SU-DHL-6 (cell line): ENCODE measurements around the gene SAMSN1.

Experiments
- H2AFZ ChIP-seq: fragments of 200-600 bp; sonication (generic); 2 replicates; pipeline ENCODE4 v1.6.1; 2014; ENCODE audit warnings: low read depth, mild to moderate bottlenecking, moderate library complexity, mixed read lengths, antibody characterized with exemption, low read length; ENCODE audit not compliant: severe bottlenecking
- H3F3A ChIP-seq: fragments of 200-600 bp; shearing (Covaris generic); 2 replicates; pipeline ENCODE4 v1.6.0; 2016; ENCODE audit warnings: antibody characterized with exemption, mild to moderate bottlenecking; ENCODE audit not compliant: insufficient read depth
- H3K27ac ChIP-seq: fragments of 200-600 bp; sonication (generic); 2 replicates; pipeline ENCODE4 v1.5.1; 2016; ENCODE audit warnings: low read depth, mild to moderate bottlenecking, low read length, moderate library complexity, mixed read lengths
- H3K27me3 ChIP-seq: fragments of 200-600 bp; sonication (generic), shearing (Covaris generic); 2 replicates; pipeline ENCODE4 v1.6.0; 2014; ENCODE audit warnings: mild to moderate bottlenecking, low read length
- H3K36me3 ChIP-seq: fragments of 200-600 bp; sonication (generic); 2 replicates; pipeline ENCODE4 v1.6.1; 2014; ENCODE audit warnings: mild to moderate bottlenecking, low read length, mixed read lengths
- H3K4me2 ChIP-seq: fragments of 300-600, 200-600 bp; shearing (Covaris generic), sonication (generic); 2 replicates; pipeline ENCODE4 v1.6.0; 2014; ENCODE audit warnings: low read length, low read depth, mild to moderate bottlenecking; ENCODE audit not compliant: poor library complexity, severe bottlenecking
- H3K4me3 ChIP-seq: fragments of 200-600 bp; sonication (generic); 2 replicates; pipeline ENCODE4 v1.5.1; 2014; ENCODE audit warnings: antibody characterized with exemption, low read length, mild to moderate bottlenecking, mixed read lengths; ENCODE audit not compliant: insufficient read depth, poor library complexity, severe bottlenecking
- H3K79me2 ChIP-seq: fragments of 200-600 bp; sonication (generic); 2 replicates; pipeline ENCODE4 v1.6.1; 2014; ENCODE audit warnings: mild to moderate bottlenecking, low read length, moderate library complexity; ENCODE audit not compliant: insufficient read depth
- H3K9ac ChIP-seq: fragments of 200-600 bp; sonication (generic); 2 replicates; pipeline ENCODE4 v1.7.0; 2014; ENCODE audit warnings: mild to moderate bottlenecking, low read length
- H3K9me2 ChIP-seq: fragments of 200-600 bp; sonication (generic); replicated peaks from 2 replicates; pipeline ENCODE4 v1.6.1; 2014; ENCODE audit warnings: low read length; ENCODE audit not compliant: insufficient read depth
- H3K9me3 ChIP-seq: fragments of 200-600 bp; sonication (generic); 2 replicates; pipeline ENCODE4 v1.6.1; 2014; ENCODE audit warnings: low read length, mixed read lengths; ENCODE audit not compliant: insufficient read depth
- H4K20me1 ChIP-seq: fragments of 200-600 bp; sonication (generic); 2 replicates; pipeline ENCODE4 v1.6.1; 2014; ENCODE audit warnings: low read depth, mild to moderate bottlenecking, antibody characterized with exemption, low read length, moderate library complexity, mixed read lengths
- CTCF ChIP-seq: fragments of 200-600 bp; sonication (generic); IDR thresholded peaks from one replicate; pipeline ENCODE4 v1.5.1; 2017; ENCODE audit warnings: antibody characterized with exemption, mild to moderate bottlenecking, low read length, moderate library complexity; ENCODE audit not compliant: insufficient read depth, poor library complexity, severe bottlenecking
- EZH2phosphoT487 ChIP-seq: fragments of 200-600 bp; sonication (generic), shearing (Covaris generic); conservative IDR thresholded peaks from 2 replicates; pipeline ENCODE4 v1.6.1; 2018; ENCODE audit warnings: mild to moderate bottlenecking, antibody characterized with exemption, low read length, moderate library complexity, mixed read lengths

SAMSN1 gene

DNA sequence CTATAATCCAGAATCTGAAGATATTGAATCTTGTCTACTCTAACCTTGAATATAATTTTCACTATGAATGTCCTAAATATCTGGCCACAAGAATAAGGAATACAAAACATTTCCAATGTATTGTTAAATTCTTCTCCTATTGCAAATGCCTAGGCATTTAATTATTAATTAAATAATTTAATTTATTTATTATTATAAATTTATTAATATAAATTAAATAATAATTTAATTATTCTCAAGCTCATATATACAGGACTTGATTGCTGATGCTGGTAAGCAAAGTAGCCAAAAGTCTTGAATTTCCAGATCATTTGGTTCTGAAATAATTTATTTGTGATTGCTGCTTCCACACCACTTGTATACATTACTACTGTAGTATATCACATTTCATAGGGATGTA lies 71.1 kb downstream of the SAMSN1 start:
- no peak overlapping the region for H2AFZ ChIP-seq
- H3K4me2 ChIP-seq: no peak overlapping the region
- no peaks in the 10 kb centered on the region for H3K79me2 ChIP-seq
- no peak overlapping the region for H3K9ac ChIP-seq
- TF ChIP-seq EZH2phosphoT487: no peak
- no peak overlapping the region for H3K4me3 ChIP-seq
- H4K20me1 ChIP-seq: no peaks in the 10 kb centered on the region
- H3K9me2 ChIP-seq: no peaks in the 10 kb centered on the region
- H3K9me3 ChIP-seq: no peaks in the 10 kb centered on the region
- H3K36me3 ChIP-seq: no peaks in the 10 kb centered on the region
- no peak overlapping the region for H3K27ac ChIP-seq
- no peaks in the 10 kb centered on the region for H3F3A ChIP-seq
- H3K27me3 ChIP-seq: no peaks in the 10 kb centered on the region

DNA sequence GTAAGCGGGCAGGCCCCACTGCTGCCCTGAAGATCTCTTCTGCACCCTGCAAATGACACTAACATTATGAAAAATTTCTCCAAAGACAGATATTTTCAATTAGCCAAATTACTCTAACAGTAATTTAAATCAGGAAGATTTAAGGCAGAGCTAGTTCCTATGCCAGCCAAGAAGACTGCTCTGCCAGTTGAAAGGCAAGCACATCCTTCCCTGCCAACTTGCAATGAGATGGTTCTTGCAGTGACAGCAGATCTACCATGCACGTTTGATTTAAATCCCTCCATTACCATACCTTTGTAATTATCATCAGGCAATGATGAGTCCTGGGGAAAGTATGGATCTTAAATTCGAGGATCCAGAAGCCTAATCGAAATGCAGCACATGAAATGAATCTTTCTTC lies 76.5 kb downstream of the SAMSN1 start:
- H4K20me1 ChIP-seq: no peaks in the 10 kb centered on the region
- TF ChIP-seq CTCF (no peak), EZH2phosphoT487 (no peak)
- H3K4me2 ChIP-seq: no peak overlapping the region
- H3K36me3 ChIP-seq: no peaks in the 10 kb centered on the region
- no peak overlapping the region for H2AFZ ChIP-seq
- H3F3A ChIP-seq: no peaks in the 10 kb centered on the region
- no peaks in the 10 kb centered on the region for H3K9me3 ChIP-seq
- H3K4me3 ChIP-seq: no peak overlapping the region
- no peaks in the 10 kb centered on the region for H3K79me2 ChIP-seq
- no peak overlapping the region for H3K9ac ChIP-seq
- H3K9me2 ChIP-seq: no peaks in the 10 kb centered on the region
- no peaks in the 10 kb centered on the region for H3K27me3 ChIP-seq
- no peak overlapping the region for H3K27ac ChIP-seq

- Histone ChIP-seq H3K9ac (no peak overlapping the region), H2AFZ (no peak overlapping the region), H3K9me2 (no peaks in the 10 kb centered on the region), H3F3A (no peaks in the 10 kb centered on the region), H3K79me2 (no peaks in the 10 kb centered on the region), H3K4me3 (no peak overlapping the region), H3K27me3 (no peaks in the 10 kb centered on the region), H3K27ac (no peak overlapping the region), H3K9me3 (no peaks in the 10 kb centered on the region), H3K4me2 (no peak overlapping the region), H3K36me3 (no peaks in the 10 kb centered on the region), H4K20me1 (no peaks in the 10 kb centered on the region)
- TF ChIP-seq CTCF (no peak), EZH2phosphoT487 (no peak)
Observed at GRCh38 chr21:14466715-14467114, 79.4 kb downstream of the SAMSN1 start.

GRCh38 chr21:14457762-14458161 lies 88.4 kb downstream of the SAMSN1 start:
- no peaks in the 10 kb centered on the region for H3K9me3 ChIP-seq
- H3K9ac ChIP-seq: no peak overlapping the region
- H4K20me1 ChIP-seq: no peaks in the 10 kb centered on the region
- H3K36me3 ChIP-seq: no peaks in the 10 kb centered on the region
- TF ChIP-seq CTCF (no peak), EZH2phosphoT487 (no peak)
- no peaks in the 10 kb centered on the region for H3F3A ChIP-seq
- no peak overlapping the region for H3K27ac ChIP-seq
- no peak overlapping the region for H3K4me2 ChIP-seq
- H3K27me3 ChIP-seq: no peaks in the 10 kb centered on the region
- H3K4me3 ChIP-seq: no peak overlapping the region
- H3K9me2 ChIP-seq: no peaks in the 10 kb centered on the region
- H2AFZ ChIP-seq: no peak overlapping the region
- H3K79me2 ChIP-seq: no peaks in the 10 kb centered on the region
